ENCODE measurements around the gene ATXN1. TPM values are rescaled to one million over a fixed set of nuclear protein-coding genes. Genes with fewer than 3 reads are reported as not detected.

Gene ATXN1
- total RNA-seq, 3 donors from 2014 or later, result 30.4 to 87.3 (median 50.1) TPM

DNA sequence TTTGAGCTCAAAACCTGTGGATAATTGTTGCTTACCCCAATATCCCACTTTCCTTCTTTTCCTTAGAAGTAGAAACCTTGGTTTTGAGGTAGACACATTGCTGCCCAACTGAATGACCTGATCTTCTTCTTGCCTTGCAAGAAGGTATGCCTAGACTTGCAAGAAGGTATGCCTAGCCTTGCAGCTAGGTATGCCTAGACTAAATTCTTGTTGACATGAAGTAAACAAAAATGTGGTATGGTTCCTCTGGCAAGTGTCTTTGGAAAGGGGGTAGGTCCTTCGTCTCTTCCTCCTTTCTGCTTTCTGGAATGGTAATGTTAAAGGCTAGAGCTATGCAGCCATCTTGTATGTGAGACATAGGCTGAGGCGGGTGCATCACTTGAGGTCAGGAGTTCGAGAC, 393.7 kb downstream of the ATXN1 start:
- H3K4me3 ChIP-seq, result no peak overlapping the region
- H3K36me3 ChIP-seq (ENCODE audit: low read depth), result no peaks in the 10 kb centered on the region
- ATAC-seq (no peak), DNase-seq (no peak)
- TF ChIP-seq, protein P1, sequence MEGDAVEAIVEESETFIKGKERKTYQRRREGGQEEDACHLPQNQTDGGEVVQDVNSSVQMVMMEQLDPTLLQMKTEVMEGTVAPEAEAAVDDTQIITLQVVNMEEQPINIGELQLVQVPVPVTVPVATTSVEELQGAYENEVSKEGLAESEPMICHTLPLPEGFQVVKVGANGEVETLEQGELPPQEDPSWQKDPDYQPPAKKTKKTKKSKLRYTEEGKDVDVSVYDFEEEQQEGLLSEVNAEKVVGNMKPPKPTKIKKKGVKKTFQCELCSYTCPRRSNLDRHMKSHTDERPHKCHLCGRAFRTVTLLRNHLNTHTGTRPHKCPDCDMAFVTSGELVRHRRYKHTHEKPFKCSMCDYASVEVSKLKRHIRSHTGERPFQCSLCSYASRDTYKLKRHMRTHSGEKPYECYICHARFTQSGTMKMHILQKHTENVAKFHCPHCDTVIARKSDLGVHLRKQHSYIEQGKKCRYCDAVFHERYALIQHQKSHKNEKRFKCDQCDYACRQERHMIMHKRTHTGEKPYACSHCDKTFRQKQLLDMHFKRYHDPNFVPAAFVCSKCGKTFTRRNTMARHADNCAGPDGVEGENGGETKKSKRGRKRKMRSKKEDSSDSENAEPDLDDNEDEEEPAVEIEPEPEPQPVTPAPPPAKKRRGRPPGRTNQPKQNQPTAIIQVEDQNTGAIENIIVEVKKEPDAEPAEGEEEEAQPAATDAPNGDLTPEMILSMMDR (IDR thresholded peaks at IDR 0.05), result no peak
- H3K9me3 ChIP-seq, result no peaks in the 10 kb centered on the region
- intact Hi-C loops (cut with DNase I, micrococcal nuclease), result no loop called here
- no peaks in the 10 kb centered on the region for H3K4me1 ChIP-seq (ENCODE audit: low read depth)

DNA sequence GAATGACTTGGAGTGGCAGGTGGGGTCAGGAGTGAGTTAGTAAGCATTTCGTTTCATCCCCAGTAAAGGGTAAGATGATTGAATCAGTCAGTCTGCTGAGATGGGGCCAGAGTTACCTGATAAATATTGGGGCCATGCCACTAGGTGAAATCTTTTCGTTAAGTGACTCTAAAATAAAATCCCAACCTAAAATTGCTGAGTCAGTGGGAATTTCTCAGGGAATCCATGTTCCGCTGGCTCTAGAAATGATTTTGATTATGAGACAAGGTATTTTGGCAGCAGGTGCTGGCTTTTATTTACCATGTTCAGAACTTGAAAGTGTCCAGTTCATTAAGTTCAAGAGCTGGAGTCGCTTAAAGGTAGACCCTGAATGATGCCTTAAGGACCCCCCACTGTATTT, 397.5 kb downstream of the ATXN1 start:
- H3K4me3 ChIP-seq, result no peak overlapping the region
- ATAC-seq (no peak), DNase-seq (no peak)
- intact Hi-C loops (cut with DNase I, micrococcal nuclease), result no loop called here
- no peaks in the 10 kb centered on the region for H3K36me3 ChIP-seq (ENCODE audit: low read depth)
- H3K4me1 ChIP-seq (ENCODE audit: low read depth), result no peaks in the 10 kb centered on the region
- H3K9me3 ChIP-seq, result no peaks in the 10 kb centered on the region
- TF ChIP-seq, protein P1 (IDR thresholded peaks at IDR 0.05), result no peak

DNA sequence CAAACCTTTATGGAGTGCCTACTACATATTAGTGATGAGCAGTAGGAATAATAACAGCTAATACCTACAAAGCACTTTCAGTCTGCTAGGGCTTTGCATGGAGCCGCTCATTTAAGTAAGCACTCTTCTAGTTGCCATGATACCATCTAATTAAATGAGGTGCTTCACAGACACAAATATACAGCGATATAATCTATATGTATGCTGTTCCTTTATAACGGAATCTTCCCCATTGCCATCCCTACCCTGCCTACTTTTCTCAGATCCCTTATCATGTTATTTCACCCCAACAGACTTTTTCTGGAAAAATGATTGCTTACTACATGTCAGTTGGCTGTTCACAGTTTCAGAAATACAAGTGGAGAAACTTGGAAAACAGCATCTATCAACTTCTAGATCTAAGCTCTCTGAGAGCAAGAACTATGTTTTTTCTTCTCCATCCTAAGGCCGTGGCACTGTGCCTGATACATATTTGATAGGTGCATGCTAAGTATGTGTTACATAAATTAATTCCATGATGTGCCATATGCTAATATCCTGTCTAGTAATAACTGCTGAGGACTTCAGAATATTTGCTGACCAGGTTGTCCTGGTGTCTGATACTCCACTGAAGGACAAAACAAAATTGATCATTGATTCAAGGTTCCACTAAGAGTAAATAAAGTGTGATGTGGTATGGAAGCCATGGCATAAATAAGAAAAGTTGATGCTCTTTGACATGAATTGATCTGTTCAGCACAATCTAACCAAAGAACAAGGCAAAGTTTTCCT, 398.3 kb downstream of the ATXN1 start:
- H3K36me3 ChIP-seq (ENCODE audit: low read depth), result no peaks in the 10 kb centered on the region
- DNase-seq, result no peak
- no peaks in the 10 kb centered on the region for H3K4me1 ChIP-seq (ENCODE audit: low read depth)
- no peaks in the 10 kb centered on the region for H3K9me3 ChIP-seq
- TF ChIP-seq, protein P1 (IDR thresholded peaks at IDR 0.05), result no peak
- no peak overlapping the region for H3K4me3 ChIP-seq
- no peak for ATAC-seq
- intact Hi-C loops (cut with DNase I, micrococcal nuclease), result no loop called here

DNA sequence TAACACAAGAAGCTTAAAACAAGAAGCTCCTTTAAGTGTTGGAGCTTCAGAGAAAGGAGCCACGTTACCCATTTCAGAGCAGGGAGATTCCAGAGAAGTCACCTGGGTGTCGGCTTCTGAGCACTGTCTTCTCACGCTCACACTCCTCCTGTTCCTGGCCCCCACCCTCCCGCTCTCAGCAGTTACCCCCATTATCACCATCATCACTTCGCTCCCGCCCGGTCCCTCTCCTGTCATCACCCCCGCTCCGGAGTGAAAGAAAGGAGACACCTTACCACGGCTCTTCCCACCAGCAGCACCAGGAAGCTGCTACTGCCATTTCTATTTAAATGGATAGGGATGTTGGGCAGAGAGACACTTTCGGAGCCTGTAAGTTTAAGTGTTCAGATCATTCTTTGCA, 399.0 kb downstream of the ATXN1 start:
- Histone ChIP-seq H3K4me1 (ENCODE audit: low read depth) (no peaks in the 10 kb centered on the region), H3K9me3 (no peaks in the 10 kb centered on the region), H3K36me3 (ENCODE audit: low read depth) (no peaks in the 10 kb centered on the region), H3K4me3 (no peak overlapping the region)
- intact Hi-C loops (cut with DNase I, micrococcal nuclease), result no loop called here
- TF ChIP-seq, protein P1 (IDR thresholded peaks at IDR 0.05), result no peak
- ATAC-seq (no peak), DNase-seq (no peak)

DNA sequence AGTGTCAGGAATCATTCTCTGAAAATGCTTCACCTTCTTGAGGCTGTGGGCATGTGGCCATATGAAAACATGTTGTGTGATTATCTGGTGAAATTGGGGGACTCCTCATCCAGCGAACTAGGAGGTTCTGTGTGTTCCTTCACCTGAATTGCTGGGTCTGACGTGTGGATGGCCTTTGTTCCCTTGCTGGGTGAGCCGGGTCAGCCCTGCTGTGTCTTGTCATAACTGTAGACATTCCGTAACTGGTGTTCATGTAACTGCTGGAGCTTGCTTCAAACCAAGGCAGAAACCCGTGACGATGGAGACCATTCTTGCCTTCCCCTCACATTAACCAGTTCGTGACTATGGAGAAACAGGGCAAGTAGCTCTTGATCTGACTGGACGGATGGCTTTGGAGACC, 399.4 kb downstream of the ATXN1 start:
- H3K36me3 ChIP-seq (ENCODE audit: low read depth), result no peaks in the 10 kb centered on the region
- no peaks in the 10 kb centered on the region for H3K9me3 ChIP-seq
- ATAC-seq (no peak), DNase-seq (no peak)
- TF ChIP-seq, protein P1 (IDR thresholded peaks at IDR 0.05), result no peak
- H3K4me3 ChIP-seq, result no peak overlapping the region
- intact Hi-C loops (cut with DNase I, micrococcal nuclease), result no loop called here
- no peaks in the 10 kb centered on the region for H3K4me1 ChIP-seq (ENCODE audit: low read depth)

All from mucosa of descending colon (tissue), 3 donors.